HepG2 (cell line): ENCODE data around the gene ZBTB46. TPM values are rescaled to one million over a fixed set of nuclear protein-coding genes. Genes with fewer than 3 reads are reported as not detected.
A peak's percentile ranks its signal among the peaks of the same experiment; 100 is the strongest.

ENCODE experiments used
- ATAC-seq: fragments of 200-7000 bp; cut with Tn5 transposase; 3 replicates; pipeline ENCODE4 v1.9.1; 2020; ENCODE audit warnings: mild to moderate bottlenecking, moderate library complexity
- BruUV-seq: library from RNA; stranded (reverse); fragments of 400-500 nt; replicated peaks from 2 replicates; lab custom pipeline; 2021; lab: Mats Ljungman, UMichigan
- CTCF ChIA-PET: fragments of 300-600 bp; formaldehyde crosslinking; extraction: SDS; loops from one replicate; lab custom pipeline; 2021; ENCODE audit warnings: low total read pairs, inconsistent platforms, low intra/inter-chr PET ratio; lab: Yijun Ruan, JAX
- POLR2A ChIA-PET: fragments of 350-600 bp; sonication (Branson Sonifier 250); formaldehyde crosslinking; loops from one replicate; lab custom pipeline; 2020; ENCODE audit warnings: antibody characterized with exemption, inconsistent platforms; lab: Yijun Ruan, JAX
- DNase-seq: peaks from one replicate; pipeline ENCODE4 v3.0.0-alpha.2; 2015; ENCODE audit warnings: low spot score
- FAIRE-seq: peaks from 3 replicates; lab custom pipeline; 2011; peaks lifted over from hg19 to GRCh38; lab: Jason Lieb, UNC
- H2AFZ ChIP-seq: one replicate; pipeline ENCODE4 v1.6.1; 2011; ENCODE audit warnings: low read length, inconsistent platforms
- H3K27ac ChIP-seq: fragments of 300-600 bp; 3 replicates; pipeline ENCODE4 v1.8.0; 2011; ENCODE audit warnings: mixed run types, mild to moderate bottlenecking, mixed read lengths, low read length, inconsistent platforms; ENCODE audit not compliant: insufficient read depth; ENCODE audit errors: extremely low read length
- H3K27me3 ChIP-seq, 2 experiments: fragments of 200-600 bp in 1 of 2; 2 replicates in 1 of 2; 3 replicates in 1 of 2; pipeline versions ENCODE4 v1.6.0 to v1.8.0; 2011; ENCODE audit warnings: low read length in 2 of 2, mild to moderate bottlenecking in 2 of 2, moderate library complexity in 2 of 2, inconsistent platforms in 1 of 2; ENCODE audit not compliant: insufficient read depth in 2 of 2, control insufficient read depth in 1 of 2
- H3K36me3 ChIP-seq, 2 experiments: fragments of 200-600 bp in 1 of 2; replicated peaks in 1 of 2; 2 replicates in 1 of 2; 3 replicates in 1 of 2; pipeline versions ENCODE4 v1.5.1 to v1.8.0; 2011; ENCODE audit warnings: low read length in 2 of 2, inconsistent platforms in 1 of 2; ENCODE audit not compliant: insufficient read depth in 2 of 2, control insufficient read depth in 1 of 2
- H3K4me1 ChIP-seq: 2 replicates; pipeline ENCODE4 v1.5.1; 2012; ENCODE audit warnings: low read length, inconsistent platforms; ENCODE audit not compliant: insufficient read depth
- H3K4me2 ChIP-seq: 2 replicates; pipeline ENCODE4 v1.6.0; 2011; ENCODE audit warnings: low read depth, low read length, inconsistent platforms
- H3K4me3 ChIP-seq, 3 experiments: fragments of 200-600 bp in 1 of 3; sonication (generic), shearing (Covaris generic) in 1 of 3; replicated peaks in 1 of 3; 2 replicates each; pipeline ENCODE4 v1.5.1; 2011 to 2016; ENCODE audit warnings: low read length in 3 of 3, inconsistent platforms in 2 of 3, low read depth in 2 of 3, mild to moderate bottlenecking in 2 of 3, control low read depth in 1 of 3, mixed read lengths in 1 of 3; ENCODE audit not compliant: insufficient read depth in 1 of 3
- H3K79me2 ChIP-seq: one replicate; pipeline ENCODE4 v1.6.1; 2011; ENCODE audit warnings: low read length, inconsistent platforms; ENCODE audit not compliant: insufficient read depth
- H3K9ac ChIP-seq: 2 replicates; pipeline ENCODE4 v1.6.0; 2011; ENCODE audit warnings: mild to moderate bottlenecking, low read depth, low read length, inconsistent platforms; ENCODE audit not compliant: insufficient read depth
- H3K9me3 ChIP-seq: 2 replicates; pipeline ENCODE4 v1.5.1; 2012; ENCODE audit warnings: mild to moderate bottlenecking, low read length
- H4K20me1 ChIP-seq: 2 replicates; pipeline ENCODE4 v1.6.0; 2011; ENCODE audit warnings: inconsistent platforms, mild to moderate bottlenecking, low read length, moderate library complexity; ENCODE audit not compliant: insufficient read depth
- ATF5 ChIP-seq: sonication (generic); formaldehyde crosslinking; IDR thresholded peaks from 2 replicates; pipeline ENCODE4 v1.4.0; 2020; ENCODE audit warnings: mild to moderate bottlenecking, low read depth, missing genetic modification reagents
- ATF7 ChIP-seq, 2 experiments: fragments of 450-650 bp in 1 of 2; sonication (generic) in 1 of 2; formaldehyde crosslinking in 1 of 2; IDR thresholded peaks; 2 replicates each; pipeline versions ENCODE4 v1.4.0 to v1.6.1; 2016 to 2020; ENCODE audit warnings: antibody characterized with exemption in 1 of 2, mild to moderate bottlenecking in 1 of 2, missing genetic modification reagents in 1 of 2
- CEBPG ChIP-seq: IDR thresholded peaks from 2 replicates; pipeline ENCODE4 v1.6.1; 2016
- HOXA3 ChIP-seq: sonication (generic); formaldehyde crosslinking; IDR thresholded peaks from 2 replicates; pipeline ENCODE4 v1.5.0; 2020; ENCODE audit warnings: missing genetic modification reagents
- ISX ChIP-seq: sonication (generic); formaldehyde crosslinking; conservative IDR thresholded peaks from 2 replicates; pipeline ENCODE4 v1.5.0; 2020; ENCODE audit warnings: missing genetic modification reagents
- MAX ChIP-seq: IDR thresholded peaks from 2 replicates; pipeline ENCODE4 v1.6.1; 2012; ENCODE audit warnings: inconsistent platforms
- SALL2 ChIP-seq: sonication (generic); formaldehyde crosslinking; IDR thresholded peaks from 2 replicates; pipeline ENCODE4 v1.8.1; 2023; ENCODE audit warnings: mild to moderate bottlenecking, missing genetic modification reagents, inconsistent platforms
- ZFX ChIP-seq: sonication (generic); formaldehyde crosslinking; IDR thresholded peaks from 2 replicates; pipeline ENCODE4 v1.4.0; 2020; ENCODE audit warnings: mild to moderate bottlenecking, low read depth, missing genetic modification reagents, moderate library complexity
- ZFY ChIP-seq: sonication (generic); formaldehyde crosslinking; IDR thresholded peaks from 2 replicates; pipeline ENCODE4 v1.4.0; 2020; ENCODE audit warnings: missing genetic modification reagents
- ZNF362 ChIP-seq: sonication (generic); formaldehyde crosslinking; IDR thresholded peaks from 2 replicates; pipeline ENCODE4 v1.4.0; 2020; ENCODE audit warnings: missing genetic modification reagents, mild to moderate bottlenecking, borderline replicate concordance
- ZNF574 ChIP-seq: sonication (generic); formaldehyde crosslinking; IDR thresholded peaks from 2 replicates; pipeline ENCODE4 v1.4.0; 2020; ENCODE audit warnings: missing genetic modification reagents
- ZNF687 ChIP-seq: sonication (generic); formaldehyde crosslinking; IDR thresholded peaks from 2 replicates; pipeline ENCODE4 v1.5.1; 2020; ENCODE audit warnings: mild to moderate bottlenecking, missing genetic modification reagents, moderate library complexity
- ZNF740 ChIP-seq: sonication (generic); formaldehyde crosslinking; IDR thresholded peaks from 2 replicates; pipeline ENCODE4 v1.4.0; 2020; ENCODE audit warnings: missing genetic modification reagents
- WGBS: methylation state at CpG from one replicate; pipeline ENCODE4 v1.1.6; 2017; ENCODE audit warnings: low lambda C conversion rate; 5-methylcytosine and 5-hydroxymethylcytosine counted together
- in situ Hi-C: cut with HindIII; loops from 2 replicates; pipeline ENCODE4 v1.10.0; 2017; ENCODE audit warnings: low pct_unique_long_range_greater_than_20kb; ENCODE audit not compliant: extremely low pct_ligation_motif_present
- intact Hi-C: fragments of 100-400 bp; cut with micrococcal nuclease; formaldehyde crosslinking; loops from one replicate; pipeline ENCODE4 v1.10.0; 2022; ENCODE audit not compliant: unreplicated experiment
- polyA plus RNA-seq, 8 experiments: library from polyadenylated mRNA; depleted of rRNA in 3 of 8; stranded (reverse) in 7 of 8; unstranded in 1 of 8; fragments of >200 nt; fragmentation: Illumina TruSeq in 4 of 8; extraction: Trizol in 4 of 8; gene quantifications; 2 replicates each; pipeline versions ENCODE4 v1.2.1 to v1.2.3, GENCODE V29; 2011 to 2016; ENCODE audit warnings: low read depth in 4 of 8, missing spikeins in 1 of 8, mixed read lengths in 1 of 8; ENCODE audit not compliant: insufficient read depth in 1 of 8
- total RNA-seq, 5 experiments: library from RNA; depleted of rRNA; stranded (reverse); fragments of >200 nt; fragmentation: Illumina TruSeq; extraction: Trizol; gene quantifications; 2 replicates each; pipeline ENCODE4 v1.2.3, GENCODE V29; 2016; ENCODE audit warnings: low read depth in 1 of 5

ZBTB46 gene
- total and polyA plus RNA-seq, 2 of the 13 experiments (the other 11 are each of a cell fraction or from before 2014, with no cell fraction given): 1.6 to 13.5 TPM

GRCh38 chr20:63772781-63773518 lies 58.1 kb downstream of the ZBTB46 start:
- POLR2A ChIA-PET: interaction anchor here (0.7 kb wide), 1 partner anchor 35 kb away, joined by 3 read pairs; no protein-coding TSS in a partner anchor
- no peak for DNase-seq
- no peak for FAIRE-seq
- TF ChIP-seq CEBPG (CRISPR knock-in tag) (peak; percentile 66), ZFY (peak; percentile 31; the same call in 1 of the 2 replicates), ZFX (CRISPR knock-in tag) (0 out of 2 replicates have a peak, but pooled peaks have one; percentile 6), ZNF687 (CRISPR knock-in tag) (peak; percentile 70), HOXA3 (CRISPR knock-in tag) (peak; percentile 49; the same call in 1 of the 2 replicates), ZNF574 (peak; percentile 33; the same call in 1 of the 2 replicates), ATF7 (IDR thresholded peaks at IDR 0.05) (peak; percentile 64; the same call in 1 of the 2 replicates), ATF7 (CRISPR knock-in tag; IDR thresholded peaks at IDR 0.05) (no peak), SALL2 (0 out of 2 replicates have a peak, but pooled peaks have one; percentile 9), ISX (CRISPR knock-in tag) (no peak), ZNF362 (CRISPR knock-in tag) (peak; percentile 39; the same call in 1 of the 2 replicates), ATF5 (0 out of 2 replicates have a peak, but pooled peaks have one; percentile 31), MAX (0 out of 2 replicates have a peak, but pooled peaks have one; percentile 32), ZNF740 (no peak)

More at GRCh38 chr20:63772781-63773518, 58.1 kb downstream of the ZBTB46 start:
- in situ Hi-C loops (no loop called here), intact Hi-C loops (no loop called here)
- H3K4me2 ChIP-seq: no peak overlapping the region; the same call in 1 of the 2 replicates
- no peak overlapping the region for H3K27ac ChIP-seq
- H2AFZ ChIP-seq: no peak overlapping the region
- ATAC-seq: no peak; the same call in 2 of the 3 replicates
- no peaks in the 10 kb centered on the region for H3K27me3 ChIP-seq
- CTCF ChIA-PET: no interaction called here
- H3K36me3 ChIP-seq: no peaks in the 10 kb centered on the region
- peaks cover 16% of the 10 kb centered on the region for H3K4me1 ChIP-seq
- H3K79me2 ChIP-seq: no peaks in the 10 kb centered on the region
- no peak overlapping the region for H3K9ac ChIP-seq
- no peaks in the 10 kb centered on the region for H4K20me1 ChIP-seq
- no peaks in the 10 kb centered on the region for H3K9me3 ChIP-seq
- WGBS: 70% methylated on average over 20 of the region's 20 CpGs
- no TSS peak for BruUV-seq
- H3K4me3 ChIP-seq: no peak overlapping the region
